OCI-LY1 (cell line): ENCODE data around the gene MSRB3.

Experiments used
- CTCF ChIP-seq: fragments of 200-600 bp; sonication (generic), shearing (Covaris generic); IDR thresholded peaks from 2 replicates; pipeline ENCODE4 v1.5.1; 2017; ENCODE audit warnings: mild to moderate bottlenecking, antibody characterized with exemption, low read length, moderate library complexity, mixed read lengths
- EZH2 ChIP-seq: fragments of 200-600 bp; sonication (generic), shearing (Covaris generic); IDR thresholded peaks from 2 replicates; pipeline ENCODE4 v1.8.0; 2017; ENCODE audit warnings: borderline replicate concordance, mixed run types, mild to moderate bottlenecking, antibody characterized with exemption, low read length, moderate library complexity, mixed read lengths

GRCh38 chr12:65510584-65511050, 232.1 kb downstream of the MSRB3 start:
- no peak for TF ChIP-seq CTCF
- TF ChIP-seq EZH2: no peak
